Left lung (tissue), 10 donors: ENCODE data around the gene PTP4A2. TPM values are rescaled to one million over a fixed set of nuclear protein-coding genes. Genes with fewer than 3 reads are reported as not detected.
A peak's percentile ranks its signal among the peaks of the same experiment; 100 is the strongest.

Source experiments
- ATAC-seq: fragments of 200-7000 bp; cut with Tn5 transposase; one replicate; pipeline ENCODE4 v1.9.1; 2020; ENCODE audit warnings: moderate library complexity
- DNase-seq, 4 donors: peaks; one replicate each; pipeline ENCODE4 v3.0.0-alpha.2; 2013 to 2020
- H3K27ac ChIP-seq, 2 donors: fragments of 200-600 bp; sonication (generic) in 1 of 2; one replicate each; pipeline versions ENCODE4 v1.5.0 to v1.8.0; 2020 to 2021
- H3K27me3 ChIP-seq, 2 donors: fragments of 200-600 bp; sonication (generic) in 1 of 2; one replicate each; pipeline versions ENCODE4 v1.5.0 to v1.8.0; 2020 to 2021
- H3K36me3 ChIP-seq, 2 donors: fragments of 200-600 bp; sonication (generic) in 1 of 2; one replicate each; pipeline versions ENCODE4 v1.5.0 to v1.8.0; 2020 to 2021
- H3K4me1 ChIP-seq, 2 donors: fragments of 200-600 bp; one replicate each; pipeline ENCODE4 v1.8.0; 2021
- H3K4me3 ChIP-seq, 2 donors: fragments of 200-600 bp; sonication (generic) in 1 of 2; one replicate each; pipeline versions ENCODE4 v1.5.0 to v1.8.0; 2020 to 2021; ENCODE audit warnings: mild to moderate bottlenecking in 1 of 2
- H3K9me3 ChIP-seq, 2 donors: fragments of 200-600 bp; sonication (generic) in 1 of 2; one replicate each; pipeline versions ENCODE4 v1.5.0 to v1.8.0; 2020 to 2021
- CTCF ChIP-seq, 2 donors: fragments of 200-600 bp; sonication (generic) in 1 of 2; IDR thresholded peaks; one replicate each; pipeline versions ENCODE4 v1.5.0 to v1.8.0; 2021; ENCODE audit warnings: antibody characterized with exemption in 2 of 2
- intact Hi-C, 2 donors: fragments of 100-400 bp; cut with DNase I; formaldehyde crosslinking; loops; one replicate each; pipeline versions ENCODE4 v1.11.2 to v1.14.2; 2022
- polyA plus RNA-seq, 6 donors: library from polyadenylated mRNA; unstranded; fragments of 120-200 nt; gene quantifications; one replicate each; pipeline ENCODE4 v1.2.1, GENCODE V29; 2013; ENCODE audit not compliant: insufficient read length in 6 of 6
- total RNA-seq, 2 donors: library from RNA; stranded (reverse); fragmentation: NEBNext Ultra II Directional; extraction: Animal tissue kit (Norgen Biotek cat#: 25700); gene quantifications; one replicate each; pipeline ENCODE4 v1.2.1, GENCODE V29; 2021
- donor health status: DM: no; HTN: yes; CAD: no.
- donor health status: DM: no; HTN: no; CAD: no.

Gene PTP4A2
- total and polyA plus RNA-seq, 8 donors, result 193 to 272 (median 228) TPM

- no peak for ATAC-seq
- peaks cover 0 to 78% of the 10 kb centered on the region in 2 donors for H3K36me3 ChIP-seq
- H3K27ac ChIP-seq, result no peak overlapping the region
These were observed 25.3 kb downstream of the PTP4A2 start for GRCh38 chr1:31912839-31913239.

GRCh38 chr1:31911994-31912780 is 26.0 kb downstream of the PTP4A2 start:
- intact Hi-C loops, result no loop called here
- Histone ChIP-seq H3K9me3 (peaks cover 0 to 3% of the 10 kb centered on the region in 2 donors), H3K36me3 (peaks cover 0 to 78% of the 10 kb centered on the region in 2 donors), H3K4me3 (no peak overlapping the region), H3K27me3 (no peaks in the 10 kb centered on the region), H3K27ac (no peak overlapping the region), H3K4me1 (peaks cover 0 to 40% of the 10 kb centered on the region in 2 donors)
- no peak for ATAC-seq
- TF ChIP-seq CTCF (IDR thresholded peaks at IDR 0.05), result no peak
- no peak for DNase-seq

More at GRCh38 chr1:31912839-31913239, 25.3 kb downstream of the PTP4A2 start:
- peaks cover 0 to 3% of the 10 kb centered on the region in 2 donors for H3K9me3 ChIP-seq
- no peaks in the 10 kb centered on the region for H3K27me3 ChIP-seq
- DNase-seq, result no peak
- H3K4me1 ChIP-seq, result peaks cover 0 to 40% of the 10 kb centered on the region in 2 donors
- intact Hi-C loops, result no loop called here
- no peak overlapping the region for H3K4me3 ChIP-seq
- no peak for TF ChIP-seq CTCF (IDR thresholded peaks at IDR 0.05)

GRCh38 chr1:31910933-31911332 is 27.2 kb downstream of the PTP4A2 start:
- peaks cover 0 to 40% of the 10 kb centered on the region in 2 donors for H3K4me1 ChIP-seq
- H3K4me3 ChIP-seq, result no peak overlapping the region
- no peak for TF ChIP-seq CTCF (IDR thresholded peaks at IDR 0.05)
- H3K9me3 ChIP-seq, result peaks cover 0 to 3% of the 10 kb centered on the region in 2 donors
- no peak for DNase-seq
- H3K36me3 ChIP-seq, result peaks cover 0 to 75% of the 10 kb centered on the region in 2 donors
- ATAC-seq, result peak; percentile 75
- H3K27ac ChIP-seq, result peak overlapping the region in 1 of 2 donors; percentile 14
- intact Hi-C loops, result no loop called here
- no peaks in the 10 kb centered on the region for H3K27me3 ChIP-seq

- intact Hi-C loops, result no loop called here
- Histone ChIP-seq H3K36me3 (peaks cover 0 to 68% of the 10 kb centered on the region in 2 donors), H3K9me3 (peaks cover 0 to 3% of the 10 kb centered on the region in 2 donors), H3K27ac (no peak overlapping the region), H3K4me3 (no peak overlapping the region), H3K27me3 (no peaks in the 10 kb centered on the region), H3K4me1 (peaks cover 0 to 46% of the 10 kb centered on the region in 2 donors)
- ATAC-seq (no peak), DNase-seq (peak in 2 of 4 donors; percentile 51 to 61)
- TF ChIP-seq CTCF (IDR thresholded peaks at IDR 0.05), result no peak
These were observed 28.5 kb downstream of the PTP4A2 start for GRCh38 chr1:31909691-31910090.

GRCh38 chr1:31906557-31906956 is 31.6 kb downstream of the PTP4A2 start:
- no peak overlapping the region for H3K27ac ChIP-seq
- no peak for DNase-seq
- intact Hi-C loops, result no loop called here
- no peak overlapping the region for H3K4me3 ChIP-seq
- no peak for TF ChIP-seq CTCF (IDR thresholded peaks at IDR 0.05)
- H3K9me3 ChIP-seq, result no peaks in the 10 kb centered on the region
- H3K4me1 ChIP-seq, result peaks cover 0 to 63% of the 10 kb centered on the region in 2 donors
- H3K36me3 ChIP-seq, result peaks cover 0 to 46% of the 10 kb centered on the region in 2 donors
- no peaks in the 10 kb centered on the region for H3K27me3 ChIP-seq
- no peak for ATAC-seq
